ENCODE measurements around the gene YEATS2.
"Not testable (repeated sequence)": the region's sequence is repeated elsewhere in the genome, so short reads cannot be mapped to it uniquely, and the experiment has no call there.

The YEATS2 gene

DNA sequence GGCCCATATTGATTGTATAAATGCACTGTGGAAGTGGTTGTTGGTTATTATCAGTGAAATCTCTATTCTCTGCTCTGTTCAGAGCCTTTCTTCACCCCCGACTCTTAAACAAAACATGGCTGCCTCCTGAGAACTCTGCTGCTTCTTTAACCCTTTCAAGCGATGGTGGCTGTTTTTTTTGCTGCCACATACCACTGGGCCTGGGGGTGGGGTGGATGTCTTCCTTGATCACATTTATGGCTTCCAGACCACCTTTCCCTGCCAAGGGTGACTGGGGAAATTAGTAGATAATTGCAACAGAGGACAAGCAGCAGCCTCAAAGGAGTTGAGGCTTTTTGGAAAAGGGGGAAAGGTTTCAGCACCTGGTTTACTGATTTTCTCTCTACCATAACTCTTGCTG, 32.8 kb downstream of the YEATS2 start:
- TF ChIP-seq JUND (IDR thresholded peaks at IDR 0.05; ENCODE audit: low read depth): no peak
- DNase-seq (ENCODE audit: low read depth in 1 of 2, low spot score in 1 of 2): no peak
- in situ Hi-C loops (cut with HindIII; ENCODE audit: low pct_unique_long_range_greater_than_20kb, low sequenced_read_pairs): no loop called here

GRCh38 chr3:183731611-183732010, 34.0 kb downstream of the YEATS2 start:
- no peak for DNase-seq (ENCODE audit: low read depth in 1 of 2, low spot score in 1 of 2)
- TF ChIP-seq JUND (IDR thresholded peaks at IDR 0.05; ENCODE audit: low read depth): no peak
- in situ Hi-C loops (cut with HindIII; ENCODE audit: low pct_unique_long_range_greater_than_20kb, low sequenced_read_pairs): no loop called here

DNA sequence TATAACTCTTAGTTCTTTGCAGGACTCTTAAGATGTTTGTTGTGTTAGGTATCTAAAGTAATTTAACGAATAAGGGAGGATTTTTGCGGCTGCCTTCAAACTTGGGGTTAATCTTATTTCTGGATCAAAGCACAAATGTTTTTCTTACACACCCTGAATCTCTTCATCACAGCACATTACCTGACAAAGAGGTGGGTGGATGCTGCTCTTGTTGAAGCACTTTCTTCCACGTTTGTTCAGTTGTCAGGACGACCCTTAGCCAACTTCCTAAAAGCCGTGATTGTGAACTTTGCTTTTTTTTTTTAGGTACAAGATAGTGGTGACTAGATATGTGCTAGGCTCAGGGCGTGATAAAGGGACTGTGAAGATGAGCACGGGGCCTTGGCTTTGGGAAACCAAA, 36.0 kb downstream of the YEATS2 start:
- DNase-seq (ENCODE audit: low read depth in 1 of 2, low spot score in 1 of 2): no peak
- no peak for TF ChIP-seq JUND (IDR thresholded peaks at IDR 0.05; ENCODE audit: low read depth)
- in situ Hi-C loops (cut with HindIII; ENCODE audit: low pct_unique_long_range_greater_than_20kb, low sequenced_read_pairs): no loop called here

- TF ChIP-seq JUND (IDR thresholded peaks at IDR 0.05; ENCODE audit: low read depth): no peak
- no peak for DNase-seq (ENCODE audit: low read depth in 1 of 2, low spot score in 1 of 2)
- in situ Hi-C loops (cut with HindIII; ENCODE audit: low pct_unique_long_range_greater_than_20kb, low sequenced_read_pairs): no loop called here
Measured at GRCh38 chr3:183734750-183735494, 37.3 kb downstream of the YEATS2 start.

- in situ Hi-C loops (cut with HindIII; ENCODE audit: low pct_unique_long_range_greater_than_20kb, low sequenced_read_pairs): no loop called here
- no peak for TF ChIP-seq JUND (IDR thresholded peaks at IDR 0.05; ENCODE audit: low read depth)
- DNase-seq (ENCODE audit: low read depth in 1 of 2, low spot score in 1 of 2): no peak
Measured at GRCh38 chr3:183737116-183737515, 39.5 kb downstream of the YEATS2 start.

- in situ Hi-C loops (cut with HindIII; ENCODE audit: low pct_unique_long_range_greater_than_20kb, low sequenced_read_pairs); DNase-seq (ENCODE audit: low read depth in 1 of 2, low spot score in 1 of 2): not testable (repeated sequence)
Measured at GRCh38 chr3:183740154-183740553, 42.6 kb downstream of the YEATS2 start.

DNA sequence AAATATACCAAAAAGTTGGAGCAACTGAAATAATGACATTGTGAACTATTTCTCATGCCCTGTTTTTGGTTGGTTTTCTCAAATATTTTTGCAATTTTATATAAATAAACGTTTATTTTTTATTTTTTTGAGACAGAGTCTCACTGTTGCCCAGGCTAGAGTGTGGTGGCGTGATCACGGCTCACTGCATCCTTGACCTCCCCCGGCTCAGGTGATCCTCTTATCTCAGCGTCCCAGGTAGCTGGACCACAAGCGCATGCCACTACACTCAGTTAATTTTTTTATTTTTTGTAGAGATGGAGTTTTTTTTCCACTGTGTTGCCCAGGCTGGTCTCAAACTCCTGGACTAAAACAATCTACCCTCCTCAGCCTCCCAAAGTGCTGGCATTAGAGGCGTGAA, 45.6 kb downstream of the YEATS2 start:
- in situ Hi-C loops (cut with HindIII; ENCODE audit: low pct_unique_long_range_greater_than_20kb, low sequenced_read_pairs): no loop called here

DNA sequence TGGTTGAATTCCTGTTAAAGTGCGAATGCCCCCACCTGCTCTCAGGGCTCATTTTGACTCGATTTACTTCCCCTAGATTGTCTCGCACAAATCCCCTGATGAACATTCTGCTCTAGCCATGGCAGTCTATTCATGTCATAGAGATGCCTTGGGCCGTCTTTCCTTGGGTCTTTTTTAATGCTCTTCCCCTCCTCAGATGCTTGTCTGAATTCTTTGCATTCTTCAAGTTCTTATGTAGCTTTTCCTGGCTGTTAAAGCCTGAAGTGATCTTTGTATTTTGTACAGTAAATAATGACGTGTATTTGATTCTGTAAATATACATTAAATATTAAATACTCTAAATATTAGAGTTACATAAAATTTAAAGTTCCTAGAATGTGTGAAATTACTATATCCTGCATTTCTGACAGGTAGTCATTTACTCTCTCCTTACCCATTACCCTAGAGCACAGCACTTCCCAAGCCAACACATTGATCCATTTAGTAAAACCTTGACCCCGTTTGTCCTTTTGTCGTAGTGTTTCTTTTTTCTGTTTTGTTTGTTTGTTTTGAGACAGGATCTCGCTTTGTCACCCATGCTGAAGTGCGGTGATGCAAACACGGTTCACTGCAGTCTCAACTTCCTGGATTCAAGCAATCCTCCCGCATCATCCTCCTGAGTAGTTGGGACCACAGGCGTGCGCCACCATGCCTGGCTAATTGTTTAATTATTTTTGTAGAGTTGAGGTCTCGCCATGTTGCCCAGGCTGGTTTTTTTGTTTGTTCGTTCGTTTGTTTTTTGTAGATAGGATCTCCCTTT, 47.9 kb downstream of the YEATS2 start:
- in situ Hi-C loops (cut with HindIII; ENCODE audit: low pct_unique_long_range_greater_than_20kb, low sequenced_read_pairs): no loop called here
- DNase-seq (ENCODE audit: low read depth in 1 of 2, low spot score in 1 of 2): peak; percentile 39 to 83
- TF ChIP-seq JUND (IDR thresholded peaks at IDR 0.05; ENCODE audit: low read depth): peak; percentile 55; the same call in 1 of the 2 replicates

More for the DNA sequence above, 45.6 kb downstream of the YEATS2 start:
- TF ChIP-seq JUND (IDR thresholded peaks at IDR 0.05; ENCODE audit: low read depth): no peak
- DNase-seq (ENCODE audit: low read depth in 1 of 2, low spot score in 1 of 2): no peak

DNA sequence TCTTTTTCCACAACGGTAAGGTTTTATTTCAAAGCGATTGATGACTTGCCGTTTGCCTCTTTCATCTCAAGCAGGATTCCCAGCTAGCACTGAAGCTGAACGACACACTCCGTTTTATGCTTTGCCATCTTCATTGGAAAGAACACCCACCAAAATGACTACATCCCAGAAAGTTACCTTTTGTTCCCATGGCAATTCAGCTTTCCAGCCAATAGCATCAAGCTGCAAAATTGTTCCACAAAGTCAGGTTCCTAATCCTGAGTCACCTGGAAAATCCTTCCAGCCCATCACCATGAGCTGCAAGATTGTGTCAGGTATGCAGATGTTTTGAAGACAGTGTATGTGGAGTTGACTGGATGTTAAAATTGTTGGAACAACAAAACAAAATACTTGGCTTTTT, 56.5 kb downstream of the YEATS2 start:
- no peak for TF ChIP-seq JUND (IDR thresholded peaks at IDR 0.05; ENCODE audit: low read depth)
- no peak for DNase-seq (ENCODE audit: low read depth in 1 of 2, low spot score in 1 of 2)
- in situ Hi-C loops (cut with HindIII; ENCODE audit: low pct_unique_long_range_greater_than_20kb, low sequenced_read_pairs): no loop called here

- in situ Hi-C loops (cut with HindIII; ENCODE audit: low pct_unique_long_range_greater_than_20kb, low sequenced_read_pairs): no loop called here
- DNase-seq (ENCODE audit: low read depth in 1 of 2, low spot score in 1 of 2): no peak
- TF ChIP-seq JUND (IDR thresholded peaks at IDR 0.05; ENCODE audit: low read depth): no peak
Measured at GRCh38 chr3:183762304-183762703, 64.7 kb downstream of the YEATS2 start.

- DNase-seq (ENCODE audit: low read depth in 1 of 2, low spot score in 1 of 2): peak; percentile 20 to 84
- TF ChIP-seq JUND (IDR thresholded peaks at IDR 0.05; ENCODE audit: low read depth): 0 out of 2 replicates have a peak, but pooled peaks have one; percentile 36
- in situ Hi-C loops (cut with HindIII; ENCODE audit: low pct_unique_long_range_greater_than_20kb, low sequenced_read_pairs): no loop called here
Measured at GRCh38 chr3:183764847-183765731, 67.5 kb downstream of the YEATS2 start.

GRCh38 chr3:183766107-183766506, 68.5 kb downstream of the YEATS2 start:
- TF ChIP-seq JUND (IDR thresholded peaks at IDR 0.05; ENCODE audit: low read depth): no peak; the same call in 1 of the 2 replicates
- peak in 1 of 2 experiments; percentile 22 for DNase-seq (ENCODE audit: low read depth in 1 of 2, low spot score in 1 of 2)
- in situ Hi-C loops (cut with HindIII; ENCODE audit: low pct_unique_long_range_greater_than_20kb, low sequenced_read_pairs): no loop called here

Data from T47D (cell line).